Activated CD8-positive, alpha-beta memory T cell treated with anti-CD3 and anti-CD28 coated beads, Interleukin-2, amount 50 U/mL, for 48 hours (primary cell): Measurements from ENCODE around the gene GLS.
A peak's percentile ranks its signal among the peaks of the same experiment; 100 is the strongest.
"Not testable (repeated sequence)": the region's sequence is repeated elsewhere in the genome, so short reads cannot be mapped to it uniquely, and the experiment has no call there.

Source experiments
- DNase-seq: peaks from one replicate; pipeline ENCODE4 v3.0.0-alpha.2; 2020

Gene GLS

DNA sequence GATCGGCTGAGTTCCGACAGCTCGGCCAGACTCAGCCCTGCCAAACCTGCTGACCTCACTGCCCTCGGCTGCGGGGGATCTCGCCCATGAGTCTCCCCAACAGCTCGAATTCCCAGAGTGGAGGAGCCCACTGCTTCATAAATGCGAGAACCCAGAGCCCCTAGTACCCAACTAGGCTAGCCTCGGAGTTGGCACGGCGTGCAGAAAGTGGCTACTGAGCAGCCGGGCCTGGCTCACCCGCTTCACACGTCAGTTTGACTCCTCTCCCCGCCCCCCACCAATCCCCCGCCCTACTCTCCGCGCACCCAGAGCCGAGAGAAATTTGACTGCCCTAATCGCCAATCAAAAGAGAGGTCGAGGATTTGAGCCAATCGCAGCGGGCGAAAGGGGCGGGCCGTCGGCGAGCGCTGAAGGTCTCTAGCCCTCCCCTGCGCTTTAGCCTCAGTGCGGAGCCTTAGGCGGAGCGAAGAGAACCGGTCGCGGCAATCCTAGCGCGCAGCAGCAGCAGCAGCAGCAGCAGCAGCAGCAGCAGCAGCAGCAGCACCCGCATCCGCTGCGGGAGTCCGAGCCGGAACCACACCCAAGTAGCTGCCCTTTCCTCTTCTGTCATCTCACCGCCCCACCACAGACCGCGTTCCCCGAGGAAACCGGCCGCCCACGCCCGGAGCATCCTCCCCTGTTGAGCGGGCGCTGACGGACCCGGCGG lies at the start of gene GLS:
GLS (plus strand) TSS at position 444 of the 706 bp plus-strand sequence. CDS start 264 bp downstream, outside the sequence.
- peak; percentile 94 for DNase-seq

DNA sequence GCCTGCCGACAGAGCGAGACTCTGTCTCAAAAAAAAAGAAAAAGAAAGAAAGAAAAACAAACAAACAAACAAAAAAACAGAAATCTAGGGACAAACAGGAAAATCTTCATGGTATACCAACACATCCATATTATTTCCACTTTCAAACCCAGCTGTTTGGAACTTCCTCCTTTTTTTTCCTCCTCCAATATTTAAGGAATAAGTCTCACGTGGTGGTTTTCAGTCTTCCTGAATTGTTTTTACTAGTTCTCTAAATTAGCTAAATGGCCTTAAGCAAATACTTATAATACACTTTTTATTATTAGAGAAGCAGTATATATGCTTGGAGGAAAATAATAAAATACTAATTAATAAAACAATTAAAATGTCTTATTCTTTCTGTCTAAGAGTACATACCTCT lies 48.7 kb upstream of the GLS start:
- DNase-seq = no peak

DNA sequence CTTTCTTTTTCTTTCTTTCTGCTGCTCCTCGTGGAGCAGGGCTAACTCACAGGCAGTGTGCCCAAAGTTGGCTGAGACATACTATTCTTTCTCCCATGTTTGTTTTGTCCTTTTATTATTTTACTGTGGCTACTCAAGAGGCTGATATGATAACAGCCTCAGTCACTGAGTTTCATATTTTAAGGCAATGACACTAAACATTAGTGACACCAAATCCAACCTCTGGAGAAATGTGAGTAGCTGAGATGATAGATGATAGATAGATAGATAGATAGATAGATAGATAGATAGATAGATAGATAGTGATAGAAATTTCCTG lies 45.8 kb upstream of the GLS start:
- no peak for DNase-seq

DNA sequence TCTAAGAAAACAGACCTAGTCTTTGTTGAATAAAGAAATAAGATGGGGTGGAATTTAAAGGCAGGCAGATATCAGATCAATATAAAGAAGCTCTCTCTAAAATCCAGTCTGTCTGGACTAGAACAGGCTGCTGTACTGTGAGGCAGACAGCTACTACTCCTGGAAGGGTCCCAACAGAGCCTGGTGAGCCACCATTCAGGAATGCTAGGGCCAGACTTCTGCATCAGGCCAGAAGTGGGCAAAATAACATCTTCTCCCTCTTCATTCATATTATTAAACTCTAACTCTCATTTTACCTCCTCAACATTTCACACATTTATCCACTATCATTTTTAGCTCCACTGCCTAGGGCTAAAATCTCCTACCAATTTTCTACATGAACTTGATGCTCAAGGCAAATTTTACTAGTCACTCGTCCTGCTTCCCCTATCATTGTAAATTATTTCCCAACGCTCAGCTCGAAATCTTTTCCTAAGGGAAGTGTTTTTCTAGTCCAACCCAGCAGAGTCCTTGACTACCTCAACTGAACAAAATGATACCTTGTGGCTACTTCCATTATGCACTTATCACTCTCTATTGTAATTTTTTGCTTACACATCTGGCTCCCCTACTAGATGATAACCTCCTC lies 45.2 kb upstream of the GLS start:
- DNase-seq = no peak

GRCh38 chr2:190836767-190837166 lies 43.9 kb upstream of the GLS start:
- no peak for DNase-seq

GRCh38 chr2:190837420-190837819 lies 43.2 kb upstream of the GLS start:
- DNase-seq = no peak

GRCh38 chr2:190837952-190838361 lies 42.7 kb upstream of the GLS start:
- no peak for DNase-seq

DNA sequence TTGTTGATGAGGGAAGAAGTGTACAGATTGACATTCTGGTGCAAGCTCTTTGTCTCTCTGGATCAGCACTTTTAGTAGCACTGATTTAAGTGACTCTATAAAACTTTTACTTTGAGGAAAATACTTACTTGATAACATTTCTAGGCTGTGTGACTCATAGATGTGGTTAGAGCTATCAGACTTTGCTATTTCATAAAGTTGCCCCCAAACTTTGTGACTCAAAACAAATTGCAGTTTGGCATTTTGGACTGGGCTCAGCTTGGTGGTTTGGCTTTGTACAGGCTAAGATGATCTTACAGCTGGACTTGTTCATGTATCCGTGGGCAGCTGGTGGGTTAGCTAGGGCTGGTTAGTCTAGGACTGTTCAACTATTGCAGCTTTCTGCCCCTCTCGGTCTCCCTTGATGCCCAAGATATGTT lies 42.1 kb upstream of the GLS start:
- DNase-seq = peak; percentile 59

DNA sequence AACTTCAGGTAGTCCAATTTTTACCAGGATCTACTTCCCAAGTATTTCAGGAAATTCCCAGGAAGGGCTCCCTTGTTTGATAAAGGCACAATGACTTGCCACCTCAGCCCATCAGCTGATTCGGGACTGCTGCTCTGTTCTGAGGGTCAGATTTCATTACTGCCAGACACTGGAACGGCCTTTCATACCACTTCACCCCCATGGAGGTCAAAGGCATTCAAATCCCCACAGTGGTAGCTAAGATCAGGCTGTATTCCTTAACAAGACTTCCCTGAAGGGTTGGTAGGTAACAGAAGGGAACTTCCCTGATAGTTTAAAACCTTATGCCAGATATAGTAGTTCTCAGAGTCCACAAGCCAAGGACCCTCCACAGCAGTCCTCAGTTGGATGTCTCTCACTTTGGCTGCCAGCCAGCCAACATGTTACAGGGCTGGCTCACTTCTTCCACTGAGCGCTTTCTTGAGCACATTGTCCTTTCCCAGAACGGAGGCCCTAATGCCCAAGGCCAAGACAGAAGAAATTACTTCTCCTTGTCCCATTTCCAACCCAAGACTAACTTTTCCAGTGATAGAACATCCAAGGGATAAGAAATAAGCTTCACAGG lies 40.0 kb upstream of the GLS start:
- no peak for DNase-seq

DNA sequence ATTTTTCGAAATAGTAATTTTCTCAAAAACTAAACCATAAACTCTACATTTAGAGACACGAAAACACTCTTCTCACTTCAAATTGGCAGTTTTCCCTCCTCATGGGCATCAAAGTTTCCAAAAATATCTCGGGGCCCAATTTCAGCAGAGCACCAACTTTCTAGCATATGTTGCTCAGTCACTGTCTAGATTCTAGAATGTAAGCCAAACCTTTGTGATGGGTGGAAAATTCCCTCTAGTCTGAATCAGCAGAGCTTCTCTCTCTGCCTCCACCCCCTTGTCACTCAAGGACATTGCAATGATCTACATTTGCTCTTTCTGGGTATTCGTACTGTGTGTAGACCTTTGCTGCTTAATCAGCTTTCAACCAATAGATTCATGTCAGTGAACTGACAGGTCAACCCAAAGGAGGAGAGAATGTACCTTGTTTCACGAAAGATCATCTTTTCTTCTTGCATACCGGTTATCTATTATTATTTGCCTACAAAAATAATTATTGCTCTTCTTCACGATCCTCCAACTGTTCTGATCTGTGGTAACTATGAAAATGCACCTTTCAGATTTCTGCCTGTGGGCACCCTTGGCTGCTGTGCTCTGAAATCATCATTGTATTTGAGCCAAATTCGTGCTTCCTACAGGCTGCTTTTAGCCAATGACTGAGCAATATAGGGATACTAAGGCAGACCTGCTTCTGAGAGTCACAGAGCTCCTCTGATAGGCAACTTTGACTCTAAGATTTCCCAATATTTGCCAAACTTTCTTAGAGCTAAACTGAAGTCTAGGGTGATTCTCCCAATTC lies 38.7 kb upstream of the GLS start:
- no peak for DNase-seq

- DNase-seq = no peak
Measured at GRCh38 chr2:190842606-190843104, 38.0 kb upstream of the GLS start.

DNA sequence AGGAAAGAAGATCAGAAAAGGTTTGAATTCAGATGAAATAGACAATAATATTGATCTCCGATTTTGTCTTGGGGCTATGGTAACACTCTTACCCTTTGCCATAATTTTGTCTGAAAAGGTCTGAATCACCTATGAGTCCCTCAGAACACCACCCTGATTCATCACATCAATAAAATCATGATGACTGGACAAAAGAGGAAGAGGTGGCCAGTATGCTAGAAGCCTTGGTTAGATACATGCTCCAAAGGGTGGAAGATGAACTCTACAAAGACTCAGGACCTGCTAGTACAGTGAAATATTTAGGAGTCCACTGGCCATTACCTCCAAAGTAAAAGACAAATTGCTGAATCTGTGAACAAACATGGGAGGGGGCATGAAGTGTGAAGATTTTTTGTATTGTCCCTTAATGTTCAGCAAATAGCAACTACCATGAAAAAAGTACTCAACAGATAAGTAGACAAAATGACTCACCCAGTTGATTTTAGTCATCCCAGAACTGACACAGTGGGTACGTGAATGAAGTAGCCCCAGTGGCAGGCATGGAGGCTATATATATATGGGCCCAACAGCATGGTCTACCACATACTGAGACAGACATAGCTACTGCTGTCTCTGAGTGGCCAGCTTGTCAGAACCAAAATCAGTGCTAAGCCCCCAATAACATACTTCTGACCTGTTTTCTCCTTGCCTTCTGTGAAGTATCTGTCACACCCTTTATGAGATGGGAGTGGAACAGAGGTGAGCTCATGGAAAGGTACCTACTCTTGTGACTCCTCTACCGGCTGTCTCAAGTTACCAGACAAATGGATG lies 36.5 kb upstream of the GLS start:
- peak; percentile 74 for DNase-seq

- DNase-seq = no peak
Measured at GRCh38 chr2:190844700-190845401, 35.8 kb upstream of the GLS start.

- no peak for DNase-seq
Measured at GRCh38 chr2:190846746-190847145, 33.9 kb upstream of the GLS start.

DNA sequence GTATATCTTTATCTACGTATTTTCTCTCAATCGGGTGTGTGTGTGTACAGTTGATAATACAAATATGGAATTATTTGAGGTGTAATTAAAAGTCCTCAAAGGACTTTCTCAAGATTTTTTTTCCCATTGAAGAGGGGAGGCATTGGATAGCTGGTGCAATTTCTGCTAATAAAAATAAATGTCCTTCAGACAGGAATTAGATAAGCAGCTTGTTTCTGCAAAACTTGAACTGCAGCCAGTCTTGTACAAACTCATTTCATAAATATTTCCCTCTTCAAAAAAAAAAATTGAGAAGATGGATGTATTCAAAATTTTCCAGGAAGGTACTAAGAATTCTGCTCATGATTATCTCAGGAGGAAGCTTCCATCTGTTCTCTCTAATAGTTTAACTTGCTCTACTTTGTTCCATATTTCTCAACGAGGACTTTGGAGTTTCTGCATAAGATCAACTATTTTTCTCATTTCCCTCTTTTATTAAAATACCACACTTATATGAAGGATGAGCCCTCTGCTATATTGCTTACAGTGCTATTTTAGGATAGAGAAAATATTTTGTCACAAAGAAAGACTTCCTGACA lies 33.0 kb upstream of the GLS start:
- no peak for DNase-seq

GRCh38 chr2:190849774-190850173 lies 30.8 kb upstream of the GLS start:
- DNase-seq = no peak

DNA sequence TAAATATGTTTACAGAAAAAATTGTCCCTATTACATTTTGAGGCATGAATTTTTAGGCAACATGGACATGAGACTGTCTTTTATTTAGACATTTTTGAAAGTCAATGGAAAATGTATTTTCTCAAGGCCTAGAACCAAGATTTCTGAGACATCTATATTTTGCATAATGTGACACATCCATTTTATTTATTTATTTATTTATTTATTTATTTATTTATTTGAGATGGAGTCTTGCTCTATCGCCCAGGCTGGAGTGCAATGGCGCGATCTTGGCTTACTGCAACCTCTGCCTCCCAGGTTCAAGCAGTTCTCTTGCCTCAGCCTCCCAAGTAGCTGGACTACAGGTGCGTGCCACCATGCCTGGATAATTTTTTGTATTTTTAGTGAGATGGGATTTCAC lies 27.6 kb upstream of the GLS start:
- not testable (repeated sequence) for DNase-seq

DNA sequence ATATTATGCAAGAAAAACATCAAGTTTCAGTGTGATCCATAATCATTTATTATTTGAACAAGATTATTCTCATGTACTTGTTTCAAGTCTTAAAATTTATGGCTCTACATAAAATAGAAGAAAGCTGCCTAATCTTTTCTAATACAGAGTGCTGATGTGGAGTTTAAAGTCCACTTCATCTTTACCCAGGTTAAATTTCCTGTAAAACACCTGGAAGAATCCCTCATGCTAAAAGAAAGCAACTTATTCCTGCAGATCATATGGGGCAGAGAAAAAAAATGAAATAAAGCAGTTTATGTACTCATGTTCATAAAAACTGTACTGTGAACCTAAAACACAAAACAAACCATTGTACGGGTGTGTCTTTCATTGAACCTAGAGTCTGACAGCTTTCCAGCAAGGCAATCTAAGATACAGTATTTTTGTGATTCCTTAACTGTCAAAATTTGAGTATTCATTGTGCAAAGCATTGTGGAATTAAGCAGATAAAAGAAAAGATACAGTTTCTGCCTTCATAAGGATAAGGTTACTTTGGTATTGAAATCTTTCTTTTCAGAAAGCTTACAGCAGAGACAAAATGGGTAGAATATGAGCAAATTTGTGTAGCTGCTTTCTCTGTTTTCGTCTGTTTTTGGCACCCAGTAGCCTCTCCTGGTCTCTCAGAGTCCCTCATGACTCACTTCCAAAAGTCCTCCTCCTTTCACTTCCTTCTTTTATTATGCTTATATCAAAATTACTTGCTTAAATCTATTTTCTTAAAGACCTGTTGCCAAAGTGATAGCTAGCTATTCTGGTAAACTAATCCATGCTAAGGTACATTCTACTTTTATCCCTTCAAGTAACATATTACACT lies 26.9 kb upstream of the GLS start:
- DNase-seq = no peak

- no peak for DNase-seq
Measured at GRCh38 chr2:190854726-190855125, 25.9 kb upstream of the GLS start.

GRCh38 chr2:190855245-190855644 lies 25.4 kb upstream of the GLS start:
- DNase-seq = no peak

GRCh38 chr2:190856985-190857384 lies 23.6 kb upstream of the GLS start:
- no peak for DNase-seq
